Parathyroid adenoma (tissue), 2 donors: Measurements from ENCODE around the gene IL12A.

Experiments used
- H2AFZ ChIP-seq: fragments of 300-600 bp; sonication (generic); one replicate; pipeline ENCODE4 v1.7.0; 2017; ENCODE audit warnings: antibody characterized with exemption, mild to moderate bottlenecking
- H3K27ac ChIP-seq: fragments of 300-600 bp; sonication (generic); one replicate; pipeline ENCODE4 v1.7.0; 2017
- H3K27me3 ChIP-seq: fragments of 300-600 bp; sonication (generic); one replicate; pipeline ENCODE4 v1.7.0; 2017; ENCODE audit warnings: low read length; ENCODE audit not compliant: control insufficient read depth, insufficient read depth
- H3K36me3 ChIP-seq: fragments of 300-600 bp; sonication (generic); one replicate; pipeline ENCODE4 v1.7.0; 2017; ENCODE audit warnings: low read length; ENCODE audit not compliant: control insufficient read depth, insufficient read depth
- H3K4me1 ChIP-seq: fragments of 300-600 bp; sonication (generic); one replicate; pipeline ENCODE4 v1.7.0; 2017; ENCODE audit warnings: control low read depth
- H3K4me2 ChIP-seq: fragments of 300-600 bp; sonication (generic); one replicate; pipeline ENCODE4 v1.7.0; 2017; ENCODE audit warnings: low read length
- H3K4me3 ChIP-seq: fragments of 300-600 bp; sonication (generic); one replicate; pipeline ENCODE4 v1.7.0; 2017; ENCODE audit warnings: low read depth, low read length
- H3K79me2 ChIP-seq: fragments of 300-600 bp; sonication (generic); one replicate; pipeline ENCODE4 v1.7.0; 2017; ENCODE audit warnings: control low read depth
- H3K9ac ChIP-seq: fragments of 300-600 bp; sonication (generic); one replicate; pipeline ENCODE4 v1.7.0; 2017; ENCODE audit warnings: mild to moderate bottlenecking
- H3K9me3 ChIP-seq: fragments of 300-600 bp; sonication (generic); one replicate; pipeline ENCODE4 v1.7.0; 2017; ENCODE audit warnings: low read length; ENCODE audit not compliant: control insufficient read depth
- CTCF ChIP-seq: fragments of 300-600 bp; sonication (generic); IDR thresholded peaks from one replicate; pipeline ENCODE4 v1.7.0; 2017; ENCODE audit warnings: antibody characterized with exemption, mild to moderate bottlenecking
- donor health status: primary hyperparathyroidism.

Gene IL12A

GRCh38 chr3:159977295-159977694, 11.3 kb upstream of the IL12A start:
- Histone ChIP-seq H3K4me3 (no peak overlapping the region), H3K79me2 (no peaks in the 10 kb centered on the region), H2AFZ (no peak overlapping the region), H3K9me3 (no peaks in the 10 kb centered on the region), H3K9ac (no peak overlapping the region), H3K27me3 (no peaks in the 10 kb centered on the region), H3K4me2 (no peak overlapping the region), H3K4me1 (no peaks in the 10 kb centered on the region), H3K36me3 (no peaks in the 10 kb centered on the region), H3K27ac (no peak overlapping the region)
- TF ChIP-seq CTCF = no peak

DNA sequence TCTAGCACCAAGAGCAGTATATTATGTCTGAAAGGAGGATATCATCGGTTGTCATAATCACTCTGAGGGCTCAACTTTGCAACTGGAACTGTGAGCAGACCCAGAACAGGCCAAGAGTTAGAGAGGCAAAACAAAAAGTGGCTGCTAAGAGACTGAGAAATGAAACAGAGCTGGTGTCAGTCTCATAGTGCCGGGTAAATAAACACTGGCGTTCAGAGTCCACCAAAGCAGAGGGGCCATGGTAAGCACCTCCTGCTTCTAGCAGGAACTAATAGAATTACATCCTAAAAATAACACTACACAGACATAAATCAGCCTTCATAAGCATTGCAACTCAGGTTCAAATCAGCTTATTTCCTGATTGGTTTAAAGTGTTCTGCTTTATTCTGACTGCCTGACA, 10.3 kb upstream of the IL12A start:
- Histone ChIP-seq H2AFZ (no peak overlapping the region), H3K79me2 (no peaks in the 10 kb centered on the region), H3K4me3 (no peak overlapping the region), H3K36me3 (no peaks in the 10 kb centered on the region), H3K27ac (no peak overlapping the region), H3K9ac (no peak overlapping the region), H3K4me1 (no peaks in the 10 kb centered on the region), H3K9me3 (no peaks in the 10 kb centered on the region), H3K27me3 (peaks cover 3% of the 10 kb centered on the region), H3K4me2 (no peak overlapping the region)
- no peak for TF ChIP-seq CTCF

DNA sequence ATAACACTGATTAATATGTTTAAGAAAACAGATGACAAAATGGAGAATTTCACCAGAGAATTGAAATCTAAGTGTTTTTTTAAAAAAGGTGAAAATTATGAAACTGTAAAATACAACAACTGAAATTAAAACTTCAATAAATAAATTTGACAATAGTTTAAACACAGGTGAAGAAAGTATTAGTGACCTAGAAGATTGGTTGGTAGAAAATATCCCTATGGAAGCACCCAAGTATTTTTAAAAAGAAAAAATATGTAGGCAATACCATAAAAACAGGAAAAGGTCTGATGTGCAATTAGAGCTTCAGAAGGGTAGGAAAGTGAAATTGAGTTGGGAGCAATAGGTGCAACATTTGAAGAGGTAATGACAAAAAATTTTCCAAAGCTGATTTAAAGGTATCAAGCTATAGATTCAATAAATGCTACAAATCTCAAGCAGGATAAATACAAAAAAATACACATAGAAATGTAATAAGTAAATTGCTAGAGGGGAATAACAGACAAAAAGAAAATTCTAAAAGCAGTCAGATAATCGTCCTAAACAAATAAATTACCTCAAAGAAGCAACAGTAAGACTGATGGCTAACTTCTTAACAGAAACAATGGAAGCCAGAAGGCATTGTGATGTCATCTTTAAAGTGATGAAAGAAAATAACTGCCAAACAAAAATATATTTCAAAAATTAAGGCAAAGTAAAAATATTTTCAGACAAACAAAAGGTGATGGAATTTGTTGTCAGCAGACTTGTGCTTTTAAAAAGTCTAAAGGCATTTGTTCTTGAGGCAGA, 9.5 kb upstream of the IL12A start:
- no peak overlapping the region for H2AFZ ChIP-seq
- H3K4me1 ChIP-seq = no peaks in the 10 kb centered on the region
- H3K4me3 ChIP-seq = no peak overlapping the region
- H3K9me3 ChIP-seq = no peaks in the 10 kb centered on the region
- H3K27ac ChIP-seq = no peak overlapping the region
- no peak overlapping the region for H3K4me2 ChIP-seq
- H3K9ac ChIP-seq = no peak overlapping the region
- no peaks in the 10 kb centered on the region for H3K79me2 ChIP-seq
- TF ChIP-seq CTCF = no peak
- peaks cover 3% of the 10 kb centered on the region for H3K27me3 ChIP-seq
- no peaks in the 10 kb centered on the region for H3K36me3 ChIP-seq

DNA sequence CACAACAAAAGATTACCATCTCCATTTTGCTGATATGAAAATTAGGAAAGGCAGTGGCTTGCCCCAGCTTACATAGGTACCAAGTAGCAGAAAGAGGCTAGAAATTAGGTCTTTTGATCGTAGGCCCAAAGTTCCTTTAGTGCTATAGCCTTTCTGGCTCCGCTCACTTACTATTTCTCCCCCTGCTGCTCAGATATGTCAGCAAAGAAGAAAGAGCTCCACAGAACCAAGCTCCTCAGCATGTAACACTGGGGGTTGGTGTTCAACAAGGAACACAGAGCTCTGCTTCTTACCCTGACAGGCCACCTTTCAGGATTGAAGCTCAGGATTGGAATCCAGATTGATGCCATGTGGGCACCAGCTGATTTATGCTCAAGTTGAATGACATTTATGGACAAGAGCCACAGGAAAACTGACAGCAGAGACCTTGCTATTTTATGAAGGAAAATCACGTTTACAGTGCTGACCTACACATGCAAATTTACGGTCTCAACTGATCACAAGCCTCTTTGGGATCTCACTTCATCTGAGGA, 6.1 kb upstream of the IL12A start:
- no peaks in the 10 kb centered on the region for H3K9me3 ChIP-seq
- H3K36me3 ChIP-seq = no peaks in the 10 kb centered on the region
- no peak for TF ChIP-seq CTCF
- no peak overlapping the region for H3K9ac ChIP-seq
- no peaks in the 10 kb centered on the region for H3K79me2 ChIP-seq
- H3K4me1 ChIP-seq = no peaks in the 10 kb centered on the region
- H2AFZ ChIP-seq = peak overlapping the region; percentile 51
- H3K27me3 ChIP-seq = peaks cover 3% of the 10 kb centered on the region
- H3K4me3 ChIP-seq = no peak overlapping the region
- no peak overlapping the region for H3K27ac ChIP-seq
- H3K4me2 ChIP-seq = no peak overlapping the region

GRCh38 chr3:159987291-159987711, 1.3 kb upstream of the IL12A start:
- no peaks in the 10 kb centered on the region for H3K36me3 ChIP-seq
- no peaks in the 10 kb centered on the region for H3K79me2 ChIP-seq
- H3K27me3 ChIP-seq = peaks cover 3% of the 10 kb centered on the region
- no peaks in the 10 kb centered on the region for H3K9me3 ChIP-seq
- no peak for TF ChIP-seq CTCF
- no peak overlapping the region for H3K27ac ChIP-seq
- H2AFZ ChIP-seq = no peak overlapping the region
- H3K9ac ChIP-seq = no peak overlapping the region
- no peaks in the 10 kb centered on the region for H3K4me1 ChIP-seq
- no peak overlapping the region for H3K4me3 ChIP-seq
- H3K4me2 ChIP-seq = no peak overlapping the region
